Ascending aorta (tissue), 2 donors: Measurements from ENCODE around the gene EBF3. TPM values are rescaled to one million over a fixed set of nuclear protein-coding genes. Genes with fewer than 3 reads are reported as not detected.

Source experiments
- DNase-seq, 2 donors: peaks; one replicate each; pipeline ENCODE4 v3.0.0-alpha.2; 2019; ENCODE audit warnings: low spot score in 2 of 2
- H3K27ac ChIP-seq, 2 donors: fragments of 200-600 bp; sonication (generic); one replicate each; pipeline ENCODE4 v1.5.1; 2016 to 2017; ENCODE audit warnings: mild to moderate bottlenecking in 1 of 2
- H3K27me3 ChIP-seq: fragments of 200-600 bp; sonication (generic); one replicate; pipeline ENCODE4 v1.5.1; 2017
- H3K36me3 ChIP-seq, 2 donors: fragments of 200-600 bp; sonication (generic); one replicate each; pipeline ENCODE4 v1.5.1; 2016
- H3K4me1 ChIP-seq, 2 donors: fragments of 200-600 bp; sonication (generic); one replicate each; pipeline ENCODE4 v1.5.1; 2016 to 2017; ENCODE audit warnings: mild to moderate bottlenecking in 1 of 2
- H3K4me3 ChIP-seq, 2 donors: fragments of 200-600 bp; sonication (generic); one replicate each; pipeline ENCODE4 v1.5.1; 2016 to 2017; ENCODE audit warnings: mild to moderate bottlenecking in 1 of 2
- H3K9me3 ChIP-seq, 2 donors: fragments of 200-600 bp; sonication (generic); one replicate each; pipeline ENCODE4 v1.5.1; 2016
- intact Hi-C: fragments of 100-400 bp; cut with DNase I; formaldehyde crosslinking; loops from one replicate; pipeline ENCODE4 v1.15.1; 2023
- total RNA-seq: library from RNA; depleted of rRNA; stranded (reverse); fragments of >200 nt; gene quantifications from one replicate; pipeline ENCODE4 v1.1.0, GENCODE V29; 2016
- TF ChIP-seq, protein P1 (sequence below), 3 experiments: fragments of 200-600 bp in 2 of 3; fragments of 450-650 bp in 1 of 3; sonication (generic) in 2 of 3; IDR thresholded peaks; one replicate each; pipeline ENCODE4 v1.5.1; 2016 to 2019; ENCODE audit warnings: antibody characterized with exemption in 3 of 3, mild to moderate bottlenecking in 1 of 3, moderate library complexity in 1 of 3

EBF3 gene
- total RNA-seq, 1 donor from 2014 or later = 20.2 TPM

DNA sequence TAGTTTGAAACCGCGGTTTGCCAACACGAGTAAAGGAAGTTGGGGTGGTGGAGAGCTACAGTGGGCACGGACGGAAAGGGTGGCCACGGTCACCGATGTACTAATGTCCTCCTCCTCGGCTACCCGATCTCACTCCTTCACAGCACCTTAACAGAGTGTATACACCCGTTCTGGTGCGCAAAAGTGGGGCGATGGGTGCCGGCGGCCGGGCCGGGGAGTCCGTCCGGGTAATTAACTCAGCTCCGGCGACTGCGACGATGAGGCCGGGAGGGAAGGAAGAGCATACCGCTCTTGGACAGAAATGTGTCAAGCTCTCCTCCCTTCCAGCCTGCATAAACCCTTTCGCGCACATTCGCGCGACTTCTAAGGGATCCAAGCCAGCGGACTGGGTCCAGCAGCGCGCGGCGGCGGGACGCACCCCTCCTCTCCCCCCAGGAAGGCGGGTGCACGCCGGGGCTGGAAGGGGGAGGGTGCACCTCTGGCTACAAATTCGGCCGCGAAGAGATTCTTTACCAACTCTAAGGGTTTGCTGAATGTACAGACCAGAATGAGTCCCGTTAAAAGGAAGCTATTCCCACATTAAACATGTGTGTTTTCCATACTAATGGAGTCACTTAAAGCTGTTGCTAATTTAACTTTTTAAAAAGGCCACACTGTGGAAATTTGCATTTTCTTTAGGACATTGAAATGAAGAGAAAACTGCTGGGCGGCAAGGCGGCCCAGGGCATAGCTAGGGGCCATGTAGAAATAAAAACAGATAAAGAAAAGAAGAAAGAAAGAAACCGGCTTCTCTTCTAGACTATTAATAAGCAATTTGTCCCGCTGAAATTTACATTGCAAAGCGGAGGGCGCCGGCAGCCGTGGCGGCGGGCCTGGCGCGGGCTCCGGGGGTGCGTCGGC, 6.6 kb upstream of the EBF3 start:
- TF ChIP-seq, protein P1, sequence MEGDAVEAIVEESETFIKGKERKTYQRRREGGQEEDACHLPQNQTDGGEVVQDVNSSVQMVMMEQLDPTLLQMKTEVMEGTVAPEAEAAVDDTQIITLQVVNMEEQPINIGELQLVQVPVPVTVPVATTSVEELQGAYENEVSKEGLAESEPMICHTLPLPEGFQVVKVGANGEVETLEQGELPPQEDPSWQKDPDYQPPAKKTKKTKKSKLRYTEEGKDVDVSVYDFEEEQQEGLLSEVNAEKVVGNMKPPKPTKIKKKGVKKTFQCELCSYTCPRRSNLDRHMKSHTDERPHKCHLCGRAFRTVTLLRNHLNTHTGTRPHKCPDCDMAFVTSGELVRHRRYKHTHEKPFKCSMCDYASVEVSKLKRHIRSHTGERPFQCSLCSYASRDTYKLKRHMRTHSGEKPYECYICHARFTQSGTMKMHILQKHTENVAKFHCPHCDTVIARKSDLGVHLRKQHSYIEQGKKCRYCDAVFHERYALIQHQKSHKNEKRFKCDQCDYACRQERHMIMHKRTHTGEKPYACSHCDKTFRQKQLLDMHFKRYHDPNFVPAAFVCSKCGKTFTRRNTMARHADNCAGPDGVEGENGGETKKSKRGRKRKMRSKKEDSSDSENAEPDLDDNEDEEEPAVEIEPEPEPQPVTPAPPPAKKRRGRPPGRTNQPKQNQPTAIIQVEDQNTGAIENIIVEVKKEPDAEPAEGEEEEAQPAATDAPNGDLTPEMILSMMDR (IDR thresholded peaks at IDR 0.05) = no peak
- no peaks in the 10 kb centered on the region for H3K9me3 ChIP-seq
- H3K4me1 ChIP-seq = peaks cover 8 to 19% of the 10 kb centered on the region in 2 donors
- no peaks in the 10 kb centered on the region for H3K36me3 ChIP-seq
- peak overlapping the region; percentile 48 to 57 for H3K4me3 ChIP-seq
- DNase-seq = no peak
- peaks cover 45% of the 10 kb centered on the region for H3K27me3 ChIP-seq
- intact Hi-C loops = loop anchor here (5.0 kb wide), 1 partner anchor 83 kb away; no protein-coding TSS in a partner anchor
- H3K27ac ChIP-seq = no peak overlapping the region

- Histone ChIP-seq H3K4me1 (peaks cover 11 to 19% of the 10 kb centered on the region in 2 donors), H3K36me3 (no peaks in the 10 kb centered on the region), H3K27ac (no peak overlapping the region), H3K27me3 (peaks cover 51% of the 10 kb centered on the region), H3K4me3 (peak overlapping the region in 1 of 2 donors; percentile 57), H3K9me3 (no peaks in the 10 kb centered on the region)
- TF ChIP-seq, protein P1 (IDR thresholded peaks at IDR 0.05) = no peak
- no peak for DNase-seq
- intact Hi-C loops = loop anchor here (5.0 kb wide), 1 partner anchor 83 kb away; no protein-coding TSS in a partner anchor
These were observed 5.9 kb upstream of the EBF3 start for GRCh38 chr10:129969911-129970464.

DNA sequence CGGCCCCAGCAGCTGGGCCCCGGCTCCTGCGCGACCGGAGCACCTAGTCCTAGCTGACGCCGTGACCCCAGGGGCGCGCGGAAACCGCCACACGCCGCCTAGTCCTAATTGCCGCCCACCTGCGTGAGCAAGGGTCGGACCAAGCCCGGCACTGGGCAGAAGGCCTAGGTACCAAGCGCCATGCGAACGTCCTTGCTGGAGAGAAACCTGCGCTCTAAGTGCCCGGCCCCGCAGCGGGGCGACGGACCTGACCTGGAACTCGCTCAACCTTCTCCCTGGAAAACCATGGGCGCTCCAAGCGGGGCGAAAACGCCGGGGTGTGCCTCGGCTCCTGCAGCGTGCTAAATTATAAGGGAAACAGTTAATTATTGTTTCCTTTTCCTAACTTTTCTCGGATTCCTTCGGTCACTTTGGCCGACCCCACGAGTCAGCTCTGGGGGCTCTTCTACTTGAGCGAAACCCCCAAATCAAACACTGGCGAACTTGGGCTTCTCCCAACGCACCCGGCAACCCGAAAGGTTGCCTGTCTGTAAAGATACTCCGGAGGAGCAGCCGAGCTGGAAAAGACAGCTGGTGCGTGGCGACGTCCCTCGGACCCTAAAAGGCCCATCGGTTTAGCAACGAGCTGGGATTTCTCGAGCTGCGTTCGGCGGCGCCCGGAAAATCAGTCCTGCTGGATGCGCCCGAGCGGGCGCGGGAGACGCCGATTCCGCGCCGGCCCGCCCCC, 5.3 kb upstream of the EBF3 start:
- TF ChIP-seq, protein P1 (IDR thresholded peaks at IDR 0.05) = no peak
- DNase-seq = no peak
- Histone ChIP-seq H3K9me3 (no peaks in the 10 kb centered on the region), H3K27me3 (peaks cover 57% of the 10 kb centered on the region), H3K36me3 (no peaks in the 10 kb centered on the region), H3K4me1 (peaks cover 16 to 23% of the 10 kb centered on the region in 2 donors), H3K4me3 (peak overlapping the region in 1 of 2 donors; percentile 39), H3K27ac (no peak overlapping the region)
- intact Hi-C loops = no loop called here

DNA sequence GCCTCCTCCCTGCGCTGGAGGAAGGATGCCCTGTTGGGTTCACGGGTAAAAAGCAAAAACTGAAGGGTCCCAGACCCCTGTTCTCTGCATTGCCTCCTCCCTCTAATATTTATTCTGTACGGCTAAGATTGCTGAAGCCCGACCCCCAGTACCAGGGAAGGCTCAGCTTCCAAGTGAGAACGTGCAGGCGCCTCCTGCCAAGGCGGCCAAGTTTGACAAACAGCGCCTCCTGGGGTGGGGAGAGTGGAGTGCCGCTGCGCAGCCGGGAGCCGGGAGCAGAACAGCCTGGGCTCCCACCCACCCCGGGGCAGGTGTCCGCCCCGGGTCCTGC, 4.7 kb upstream of the EBF3 start:
- no peak for DNase-seq
- intact Hi-C loops = no loop called here
- peaks cover 16 to 23% of the 10 kb centered on the region in 2 donors for H3K4me1 ChIP-seq
- H3K9me3 ChIP-seq = no peaks in the 10 kb centered on the region
- peaks cover 57% of the 10 kb centered on the region for H3K27me3 ChIP-seq
- no peak overlapping the region for H3K27ac ChIP-seq
- H3K36me3 ChIP-seq = no peaks in the 10 kb centered on the region
- H3K4me3 ChIP-seq = peak overlapping the region in 1 of 2 donors; percentile 39
- TF ChIP-seq, protein P1 (IDR thresholded peaks at IDR 0.05) = peak; percentile 14 to 57 (median 27)

GRCh38 chr10:129968020-129968852, 4.2 kb upstream of the EBF3 start:
- TF ChIP-seq, protein P1 (IDR thresholded peaks at IDR 0.05) = no peak
- intact Hi-C loops = no loop called here
- DNase-seq = no peak
- H3K9me3 ChIP-seq = no peaks in the 10 kb centered on the region
- H3K36me3 ChIP-seq = no peaks in the 10 kb centered on the region
- H3K27me3 ChIP-seq = peaks cover 57% of the 10 kb centered on the region
- peaks cover 16 to 23% of the 10 kb centered on the region in 2 donors for H3K4me1 ChIP-seq
- H3K4me3 ChIP-seq = no peak overlapping the region
- H3K27ac ChIP-seq = no peak overlapping the region
